Caco-2 (cell line): ENCODE measurements around the gene ADAMTS10. TPM values are rescaled to one million over a fixed set of nuclear protein-coding genes. Genes with fewer than 3 reads are reported as not detected.
"Not testable (repeated sequence)": the region's sequence is repeated elsewhere in the genome, so short reads cannot be mapped to it uniquely, and the experiment has no call there.

Source experiments
- BruUV-seq: library from RNA; stranded (reverse); fragments of 400-500 nt; replicated peaks from 2 replicates; lab custom pipeline; 2021; lab: Mats Ljungman, UMichigan
- CTCF ChIA-PET: fragments of 300-600 bp; sonication (Branson Sonifier 250); formaldehyde crosslinking; loops from one replicate; lab custom pipeline; 2022; ENCODE audit warnings: antibody characterized with exemption; lab: Charles Lee
- POLR2A ChIA-PET: fragments of 300-600 bp; sonication (Branson Sonifier 250); formaldehyde crosslinking; loops from one replicate; lab custom pipeline; 2022; ENCODE audit warnings: antibody characterized with exemption; lab: Charles Lee
- DNase-seq, 2 experiments: peaks; one replicate each; pipeline versions ENCODE4 v3.0.0 to v3.0.0-alpha.2; 2020 to 2022
- H3K27me3 ChIP-seq: replicated peaks from 2 replicates; pipeline ENCODE4 v1.6.0; 2011; ENCODE audit warnings: low read length; ENCODE audit not compliant: control insufficient read depth, insufficient read depth
- H3K36me3 ChIP-seq: 2 replicates; pipeline ENCODE4 v1.5.1; 2011; ENCODE audit warnings: low read length; ENCODE audit not compliant: control insufficient read depth, insufficient read depth
- H3K4me1 ChIP-seq: fragments of 250-450 bp; sonication (Bioruptor Pico); 2 replicates; pipeline ENCODE4 v1.5.1; 2020; ENCODE audit warnings: mild to moderate bottlenecking
- H3K4me3 ChIP-seq: 2 replicates; pipeline ENCODE4 v1.5.1; 2011; ENCODE audit warnings: low read depth, mild to moderate bottlenecking, control low read depth, low read length
- H3K9me3 ChIP-seq: fragments of 250-450 bp; sonication (Bioruptor Pico); 2 replicates; pipeline ENCODE4 v1.5.1; 2020; ENCODE audit warnings: mild to moderate bottlenecking, moderate library complexity
- H3K27ac Mint-ChIP-seq: one replicate; pipeline ENCODE4 v1.8.0; 2022; ENCODE audit warnings: mixed read lengths; ENCODE audit not compliant: unreplicated experiment
- H3K27me3 Mint-ChIP-seq: one replicate; pipeline ENCODE4 v1.8.0; 2022; ENCODE audit warnings: mixed read lengths; ENCODE audit not compliant: insufficient read depth, unreplicated experiment
- H3K36me3 Mint-ChIP-seq: one replicate; pipeline ENCODE4 v1.8.0; 2022; ENCODE audit warnings: mild to moderate bottlenecking, mixed read lengths; ENCODE audit not compliant: insufficient read depth, unreplicated experiment
- H3K4me1 Mint-ChIP-seq: one replicate; pipeline ENCODE4 v1.8.0; 2022; ENCODE audit warnings: low read depth, mixed read lengths; ENCODE audit not compliant: unreplicated experiment
- H3K4me3 Mint-ChIP-seq: one replicate; pipeline ENCODE4 v1.8.0; 2022; ENCODE audit warnings: mild to moderate bottlenecking, moderate library complexity, mixed read lengths; ENCODE audit not compliant: unreplicated experiment
- H3K9me3 Mint-ChIP-seq: one replicate; pipeline ENCODE4 v1.8.0; 2022; ENCODE audit warnings: mixed read lengths; ENCODE audit not compliant: unreplicated experiment
- CTCF ChIP-seq, 2 experiments: fragments of 200-600 bp in 1 of 2; IDR thresholded peaks; 1 replicate in 1 of 2; 2 replicates in 1 of 2; pipeline versions ENCODE4 v1.5.1 to v1.8.0; 2011 to 2022; ENCODE audit warnings: antibody characterized with exemption in 1 of 2, control low read depth in 1 of 2, inconsistent platforms in 1 of 2, low read depth in 1 of 2, low read length in 1 of 2, mild to moderate bottlenecking in 1 of 2, moderate library complexity in 1 of 2; ENCODE audit not compliant: insufficient read depth in 1 of 2, severe bottlenecking in 1 of 2, unreplicated experiment in 1 of 2
- intact Hi-C: fragments of 100-400 bp; cut with micrococcal nuclease; formaldehyde crosslinking; loops from one replicate; pipeline ENCODE4 v1.10.0; 2022; ENCODE audit not compliant: unreplicated experiment
- total RNA-seq: library from RNA; stranded (reverse); gene quantifications from 2 replicates; pipeline ENCODE4 v1.2.3, GENCODE V29; 2022

The ADAMTS10 gene
- total RNA-seq, 1 experiment from 2014 or later = 0.77 TPM

DNA sequence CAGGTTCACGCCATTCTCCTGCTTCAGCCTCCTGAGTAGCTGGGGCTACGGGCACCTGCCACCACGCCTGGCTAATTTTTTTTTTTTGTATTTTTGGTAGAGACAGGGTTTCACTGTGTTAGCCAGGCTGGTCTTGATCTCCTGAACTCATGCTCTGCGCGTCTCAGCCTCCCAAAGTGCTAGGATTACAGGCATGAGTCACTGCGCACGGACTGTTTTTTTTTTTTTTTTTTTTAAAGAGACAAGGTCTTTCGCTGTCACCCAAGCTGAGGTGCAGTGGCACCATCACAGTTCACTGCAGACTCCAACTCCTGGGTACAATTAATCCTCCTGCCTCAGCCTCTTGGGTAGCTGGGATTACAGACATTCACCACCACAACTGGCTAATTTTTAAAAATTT is 8.2 kb upstream of the ADAMTS10 start:
- H3K9me3 Mint-ChIP-seq = no peaks in the 10 kb centered on the region
- CTCF ChIA-PET = interaction anchor here (0.7 kb wide), 1 partner anchor 55 kb away, joined by 3 read pairs; no protein-coding TSS in a partner anchor
- no peaks in the 10 kb centered on the region for H3K9me3 ChIP-seq
- TF ChIP-seq CTCF (IDR thresholded peaks at IDR 0.05; ENCODE audit: insufficient read depth in 1 of 2, low read depth in 1 of 2, low read length in 1 of 2, severe bottlenecking in 1 of 2, unreplicated experiment in 1 of 2) = no peak
- no TSS peak for BruUV-seq
- H3K27me3 ChIP-seq = no peaks in the 10 kb centered on the region
- no peaks in the 10 kb centered on the region for H3K36me3 ChIP-seq
- intact Hi-C loops = no loop called here
- H3K4me3 ChIP-seq = no peak overlapping the region
- H3K4me3 Mint-ChIP-seq = no peak overlapping the region
- peaks cover 7% of the 10 kb centered on the region for H3K27me3 Mint-ChIP-seq
- DNase-seq = no peak
- H3K36me3 Mint-ChIP-seq = no peaks in the 10 kb centered on the region
- POLR2A ChIA-PET = no interaction called here
- no peak overlapping the region for H3K27ac Mint-ChIP-seq
- no peaks in the 10 kb centered on the region for H3K4me1 ChIP-seq
- H3K4me1 Mint-ChIP-seq = no peaks in the 10 kb centered on the region

DNA sequence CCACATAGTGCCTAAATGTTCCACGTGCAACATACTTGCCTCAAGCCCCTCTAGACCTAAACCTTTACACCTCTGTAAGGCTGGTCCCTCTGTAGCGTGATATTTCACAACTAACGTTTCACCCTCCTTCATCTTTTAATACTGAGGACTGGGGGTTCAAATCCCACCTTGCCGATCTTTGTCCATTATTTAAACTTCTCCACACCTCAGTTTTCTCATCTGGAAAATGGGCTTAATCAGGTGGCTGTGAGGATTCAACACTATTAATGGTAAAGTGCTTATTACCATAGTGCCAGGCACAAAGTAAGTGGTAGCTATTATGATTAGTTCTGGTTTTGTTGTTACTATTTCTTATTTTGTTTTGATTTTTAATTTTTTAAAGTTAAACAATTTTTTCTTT is 7.5 kb upstream of the ADAMTS10 start:
- intact Hi-C loops = no loop called here
- TF ChIP-seq CTCF (IDR thresholded peaks at IDR 0.05; ENCODE audit: insufficient read depth in 1 of 2, low read depth in 1 of 2, low read length in 1 of 2, severe bottlenecking in 1 of 2, unreplicated experiment in 1 of 2) = no peak
- Histone ChIP-seq H3K36me3 (no peaks in the 10 kb centered on the region), H3K4me1 (no peaks in the 10 kb centered on the region), H3K27me3 (no peaks in the 10 kb centered on the region), H3K9me3 (no peaks in the 10 kb centered on the region), H3K4me3 (no peak overlapping the region)
- DNase-seq = no peak
- peaks cover 7% of the 10 kb centered on the region for H3K27me3 Mint-ChIP-seq
- H3K27ac Mint-ChIP-seq = no peak overlapping the region
- ChIA-PET POLR2A (no interaction called here), CTCF (no interaction called here)
- no peaks in the 10 kb centered on the region for H3K4me1 Mint-ChIP-seq
- BruUV-seq = no TSS peak
- no peaks in the 10 kb centered on the region for H3K9me3 Mint-ChIP-seq
- no peaks in the 10 kb centered on the region for H3K36me3 Mint-ChIP-seq
- no peak overlapping the region for H3K4me3 Mint-ChIP-seq

GRCh38 chr19:8617325-8617724 is 6.8 kb upstream of the ADAMTS10 start:
- H3K36me3 ChIP-seq, H3K27me3 ChIP-seq, H3K4me1 Mint-ChIP-seq, H3K4me1 ChIP-seq, DNase-seq, POLR2A ChIA-PET, H3K36me3 Mint-ChIP-seq, H3K27me3 Mint-ChIP-seq, intact Hi-C loops, H3K4me3 Mint-ChIP-seq, H3K9me3 ChIP-seq, CTCF ChIA-PET, H3K27ac Mint-ChIP-seq, BruUV-seq, H3K9me3 Mint-ChIP-seq, H3K4me3 ChIP-seq: not testable (repeated sequence)

DNA sequence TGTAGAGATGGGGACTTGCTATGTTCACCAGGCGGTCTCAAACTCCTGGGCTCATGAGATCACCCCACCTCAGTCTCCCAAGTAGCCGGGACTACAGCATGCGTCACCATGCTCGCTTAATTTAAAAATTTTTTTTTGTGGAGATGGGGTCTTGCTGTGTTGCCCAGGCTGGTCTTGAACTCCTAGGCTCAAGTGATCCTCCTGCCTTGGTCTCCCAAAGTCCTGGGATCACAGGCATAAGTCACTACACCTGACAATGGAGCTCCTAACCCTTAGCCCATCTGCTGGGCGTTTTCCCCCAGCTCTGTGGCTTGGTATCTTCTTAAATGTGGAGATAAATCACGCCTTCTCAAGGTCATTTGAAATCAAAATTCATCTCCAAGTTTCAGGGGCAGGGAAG is 6.3 kb upstream of the ADAMTS10 start:
- Histone ChIP-seq H3K4me3 (no peak overlapping the region), H3K36me3 (no peaks in the 10 kb centered on the region), H3K9me3 (no peaks in the 10 kb centered on the region), H3K4me1 (no peaks in the 10 kb centered on the region), H3K27me3 (no peaks in the 10 kb centered on the region)
- H3K27ac Mint-ChIP-seq = no peak overlapping the region
- TF ChIP-seq CTCF (IDR thresholded peaks at IDR 0.05; ENCODE audit: insufficient read depth in 1 of 2, low read depth in 1 of 2, low read length in 1 of 2, severe bottlenecking in 1 of 2, unreplicated experiment in 1 of 2) = no peak
- H3K4me3 Mint-ChIP-seq = no peak overlapping the region
- no TSS peak for BruUV-seq
- H3K27me3 Mint-ChIP-seq = peaks cover 7% of the 10 kb centered on the region
- ChIA-PET POLR2A (no interaction called here), CTCF (no interaction called here)
- H3K4me1 Mint-ChIP-seq = no peaks in the 10 kb centered on the region
- no peak for DNase-seq
- intact Hi-C loops = no loop called here
- no peaks in the 10 kb centered on the region for H3K36me3 Mint-ChIP-seq
- no peaks in the 10 kb centered on the region for H3K9me3 Mint-ChIP-seq
